Natural killer cell (primary cell): ENCODE results near the gene RTN4IP1. TPM values are rescaled to one million over a fixed set of nuclear protein-coding genes. Genes with fewer than 3 reads are reported as not detected.
A peak's percentile ranks its signal among the peaks of the same experiment; 100 is the strongest.

Source experiments
- ATAC-seq, 3 donors: fragments of 150-1000 bp in 2 of 3; fragments of 200-7000 bp in 1 of 3; cut with Tn5 transposase; 1 replicate in 1 of 3; 2 replicates in 2 of 3; pipeline ENCODE4 v1.10.0; 2021; ENCODE audit warnings: mild to moderate bottlenecking in 2 of 3, moderate library complexity in 2 of 3
- DNase-seq, 2 donors: peaks; one replicate each; pipeline versions ENCODE4 v3.0.0 to v3.0.0-alpha.2; 2013 to 2021; ENCODE audit warnings: mixed read lengths in 1 of 2
- H3K27ac ChIP-seq: one replicate; pipeline ENCODE4 v1.5.1; 2013; ENCODE audit warnings: mild to moderate bottlenecking, low read length
- H3K27me3 ChIP-seq: one replicate; pipeline ENCODE4 v1.6.1; 2013; ENCODE audit warnings: low read length; ENCODE audit not compliant: control insufficient read depth, insufficient read depth
- H3K36me3 ChIP-seq: one replicate; pipeline ENCODE4 v1.6.1; 2013; ENCODE audit warnings: low read length; ENCODE audit not compliant: control insufficient read depth, insufficient read depth
- H3K4me1 ChIP-seq: one replicate; pipeline ENCODE4 v1.6.1; 2013; ENCODE audit warnings: low read length; ENCODE audit not compliant: control insufficient read depth, insufficient read depth
- H3K4me3 ChIP-seq: one replicate; pipeline ENCODE4 v1.5.1; 2013; ENCODE audit warnings: low read length
- H3K9me3 ChIP-seq: one replicate; pipeline ENCODE4 v1.6.1; 2013; ENCODE audit warnings: low read length; ENCODE audit not compliant: control insufficient read depth, insufficient read depth
- H3K27ac Mint-ChIP-seq, 2 donors: one replicate each; pipeline ENCODE4 v1.8.0; 2022; ENCODE audit warnings: mild to moderate bottlenecking in 2 of 2, mixed read lengths in 2 of 2, moderate library complexity in 1 of 2
- H3K27me3 Mint-ChIP-seq, 2 donors: one replicate each; pipeline ENCODE4 v1.8.0; 2022; ENCODE audit warnings: low read depth in 2 of 2, mixed read lengths in 2 of 2
- H3K36me3 Mint-ChIP-seq: one replicate; pipeline ENCODE4 v1.8.0; 2022; ENCODE audit warnings: mixed read lengths
- H3K4me1 Mint-ChIP-seq, 2 donors: one replicate each; pipeline ENCODE4 v1.8.0; 2022; ENCODE audit warnings: mixed read lengths in 2 of 2
- H3K4me3 Mint-ChIP-seq: one replicate; pipeline ENCODE4 v1.8.0; 2022; ENCODE audit warnings: mild to moderate bottlenecking, moderate library complexity, mixed read lengths
- H3K9me3 Mint-ChIP-seq, 2 donors: one replicate each; pipeline ENCODE4 v1.8.0; 2022; ENCODE audit warnings: mixed read lengths in 2 of 2
- WGBS: methylation state at CpG from one replicate; pipeline ENCODE4 v1.1.7; 2013; ENCODE audit warnings: missing lambda C conversion rate; ENCODE audit not compliant: insufficient coverage; 5-methylcytosine and 5-hydroxymethylcytosine counted together
- intact Hi-C: fragments of 100-400 bp; cut with micrococcal nuclease; formaldehyde crosslinking; loops from one replicate; pipeline ENCODE4 v1.14.2; 2022
- total RNA-seq, 4 donors: library from RNA; stranded (reverse); fragments of 120-200 nt in 1 of 4; gene quantifications; one replicate each; pipeline versions ENCODE4 v1.2.3 to v1.2.4, GENCODE V29; 2013 to 2022
- TF ChIP-seq, protein P1 (sequence below): fragments of 200-600 bp; IDR thresholded peaks from one replicate; pipeline ENCODE4 v1.8.0; 2022; ENCODE audit warnings: antibody characterized with exemption

Gene RTN4IP1, protein sequence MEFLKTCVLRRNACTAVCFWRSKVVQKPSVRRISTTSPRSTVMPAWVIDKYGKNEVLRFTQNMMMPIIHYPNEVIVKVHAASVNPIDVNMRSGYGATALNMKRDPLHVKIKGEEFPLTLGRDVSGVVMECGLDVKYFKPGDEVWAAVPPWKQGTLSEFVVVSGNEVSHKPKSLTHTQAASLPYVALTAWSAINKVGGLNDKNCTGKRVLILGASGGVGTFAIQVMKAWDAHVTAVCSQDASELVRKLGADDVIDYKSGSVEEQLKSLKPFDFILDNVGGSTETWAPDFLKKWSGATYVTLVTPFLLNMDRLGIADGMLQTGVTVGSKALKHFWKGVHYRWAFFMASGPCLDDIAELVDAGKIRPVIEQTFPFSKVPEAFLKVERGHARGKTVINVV
- total RNA-seq: 1 to 10 TPM; 2.9 to 5.5 (median 5.0) TPM
- total RNA-seq (2013): 10.8 TPM

DNA sequence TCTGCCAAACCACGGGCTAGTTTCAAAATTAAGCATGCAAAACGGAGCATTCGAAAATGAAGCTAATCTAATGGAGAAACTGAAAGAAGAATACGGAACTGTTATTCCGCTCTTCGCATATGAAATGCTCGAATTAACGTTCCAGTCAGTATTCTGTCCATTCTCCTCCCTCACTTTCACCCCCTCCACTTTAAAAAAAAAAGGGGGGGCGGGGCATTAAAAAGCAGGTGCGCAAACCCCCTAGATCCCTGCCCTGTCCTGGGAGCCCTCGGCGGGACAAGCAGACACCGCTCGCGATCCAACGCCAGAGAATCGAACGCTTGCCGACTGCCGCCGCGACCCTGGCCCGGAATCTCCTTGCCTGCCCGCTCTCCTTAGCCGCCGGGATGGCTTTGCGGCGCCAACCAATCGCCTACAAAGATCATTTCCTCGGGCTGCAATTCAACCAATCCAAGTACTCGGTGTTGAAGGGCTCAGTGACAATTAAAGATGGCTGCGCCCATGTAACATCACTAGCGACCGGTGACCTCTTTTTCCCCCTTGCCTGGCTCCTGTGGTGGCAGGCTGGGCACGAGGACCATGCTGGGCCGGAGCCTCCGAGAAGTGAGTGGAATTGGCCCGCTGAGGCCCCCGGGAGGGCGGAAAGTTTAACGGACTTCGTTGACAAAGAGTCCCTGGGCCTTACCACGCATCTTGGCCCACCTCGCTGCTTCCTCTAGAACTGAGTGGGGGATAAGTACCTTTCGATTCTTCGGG, at the start of gene RTN4IP1, which contains the start of gene QRSL1:
RTN4IP1 (minus strand) TSS at position 396 of the 756 bp plus-strand sequence. CDS start 477 bp downstream, outside the sequence.
QRSL1 (plus strand) TSS at position 476 of the 756 bp plus-strand sequence; CDS start at position 580, 104 bp downstream.
- DNase-seq: peak; percentile 79 to 95
- H3K27me3 Mint-ChIP-seq: no peaks in the 10 kb centered on the region
- Histone ChIP-seq H3K4me3 (peak within 1 kb of the TSS; percentile 81), H3K36me3 (no peaks in the 10 kb centered on the region), H3K27ac (peak within 1 kb of the TSS; percentile 74), H3K4me1 (peaks cover 10% of the 10 kb centered on the region), H3K9me3 (no peaks in the 10 kb centered on the region), H3K27me3 (no peaks in the 10 kb centered on the region)
- peak within 1 kb of the TSS; percentile 98 for H3K27ac Mint-ChIP-seq
- WGBS: under 1% methylated on average over 46 of the region's 46 CpGs
- TF ChIP-seq, protein P1, sequence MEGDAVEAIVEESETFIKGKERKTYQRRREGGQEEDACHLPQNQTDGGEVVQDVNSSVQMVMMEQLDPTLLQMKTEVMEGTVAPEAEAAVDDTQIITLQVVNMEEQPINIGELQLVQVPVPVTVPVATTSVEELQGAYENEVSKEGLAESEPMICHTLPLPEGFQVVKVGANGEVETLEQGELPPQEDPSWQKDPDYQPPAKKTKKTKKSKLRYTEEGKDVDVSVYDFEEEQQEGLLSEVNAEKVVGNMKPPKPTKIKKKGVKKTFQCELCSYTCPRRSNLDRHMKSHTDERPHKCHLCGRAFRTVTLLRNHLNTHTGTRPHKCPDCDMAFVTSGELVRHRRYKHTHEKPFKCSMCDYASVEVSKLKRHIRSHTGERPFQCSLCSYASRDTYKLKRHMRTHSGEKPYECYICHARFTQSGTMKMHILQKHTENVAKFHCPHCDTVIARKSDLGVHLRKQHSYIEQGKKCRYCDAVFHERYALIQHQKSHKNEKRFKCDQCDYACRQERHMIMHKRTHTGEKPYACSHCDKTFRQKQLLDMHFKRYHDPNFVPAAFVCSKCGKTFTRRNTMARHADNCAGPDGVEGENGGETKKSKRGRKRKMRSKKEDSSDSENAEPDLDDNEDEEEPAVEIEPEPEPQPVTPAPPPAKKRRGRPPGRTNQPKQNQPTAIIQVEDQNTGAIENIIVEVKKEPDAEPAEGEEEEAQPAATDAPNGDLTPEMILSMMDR: no peak
- H3K9me3 Mint-ChIP-seq: no peaks in the 10 kb centered on the region
- peaks cover 21 to 22% of the 10 kb centered on the region in 2 donors for H3K4me1 Mint-ChIP-seq
- H3K36me3 Mint-ChIP-seq: no peaks in the 10 kb centered on the region
- peak within 1 kb of the TSS; percentile 99 for H3K4me3 Mint-ChIP-seq
- peak; percentile 95 to 97 (median 96) for ATAC-seq
- intact Hi-C loops: no loop called here

GRCh38 chr6:106677282-106677681, 48.0 kb upstream of the RTN4IP1 start:
- no peaks in the 10 kb centered on the region for H3K36me3 Mint-ChIP-seq
- no peak overlapping the region for H3K27ac Mint-ChIP-seq
- DNase-seq (no peak), ATAC-seq (no peak)
- H3K4me3 Mint-ChIP-seq: no peak overlapping the region
- Histone ChIP-seq H3K9me3 (no peaks in the 10 kb centered on the region), H3K27me3 (no peaks in the 10 kb centered on the region), H3K4me1 (no peaks in the 10 kb centered on the region), H3K36me3 (no peaks in the 10 kb centered on the region), H3K27ac (no peak overlapping the region), H3K4me3 (no peak overlapping the region)
- intact Hi-C loops: no loop called here
- H3K27me3 Mint-ChIP-seq: peaks cover 0 to 3% of the 10 kb centered on the region in 2 donors
- H3K9me3 Mint-ChIP-seq: peaks cover 0 to 2% of the 10 kb centered on the region in 2 donors
- no peaks in the 10 kb centered on the region for H3K4me1 Mint-ChIP-seq
- 51% methylated on average over 2 of the region's 3 CpGs for WGBS
- TF ChIP-seq, protein P1: no peak

DNA sequence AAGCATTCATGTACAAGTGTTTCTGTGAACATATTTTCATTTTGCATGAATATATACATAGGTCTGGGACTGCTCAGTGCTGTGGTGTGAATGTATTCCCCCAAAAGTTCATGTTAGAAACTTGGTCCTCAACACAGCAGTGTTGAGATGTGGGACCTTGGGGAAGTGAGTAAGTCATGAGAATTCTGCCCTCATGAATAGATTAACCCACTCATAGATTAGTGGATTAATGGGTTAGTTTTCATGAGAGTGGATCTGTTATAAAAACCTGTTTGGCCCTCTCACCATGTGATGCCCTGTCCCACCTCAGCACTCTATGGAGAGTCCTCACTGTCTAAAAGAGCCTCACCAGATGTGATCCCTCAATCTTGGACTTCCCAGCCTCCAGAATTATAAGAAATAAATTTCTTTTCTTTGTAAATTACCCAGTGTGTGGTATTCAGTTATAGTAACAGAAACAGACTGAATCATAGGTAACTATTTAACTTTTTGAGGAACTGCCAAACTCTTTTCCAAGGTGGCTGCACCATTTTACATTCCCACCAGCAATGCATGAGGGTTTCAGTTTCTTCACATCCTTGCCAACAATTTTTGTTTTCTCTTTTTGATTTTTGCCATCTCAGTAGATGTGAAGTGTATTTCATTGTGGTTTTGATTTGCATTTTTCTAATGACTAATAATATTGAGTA, 45.4 kb upstream of the RTN4IP1 start:
- H3K27me3 ChIP-seq: no peaks in the 10 kb centered on the region
- Mint-ChIP-seq H3K9me3 (peaks cover 0 to 2% of the 10 kb centered on the region in 2 donors), H3K36me3 (no peaks in the 10 kb centered on the region), H3K4me3 (no peak overlapping the region), H3K4me1 (no peaks in the 10 kb centered on the region), H3K27me3 (no peaks in the 10 kb centered on the region), H3K27ac (no peak overlapping the region)
- H3K4me3 ChIP-seq: no peak overlapping the region
- TF ChIP-seq, protein P1: no peak
- ATAC-seq (no peak), DNase-seq (no peak)
- H3K4me1 ChIP-seq: no peaks in the 10 kb centered on the region
- intact Hi-C loops: no loop called here
- no peak overlapping the region for H3K27ac ChIP-seq
- no peaks in the 10 kb centered on the region for H3K36me3 ChIP-seq
- H3K9me3 ChIP-seq: no peaks in the 10 kb centered on the region
